BJ (cell line): ENCODE data around the gene GABPB1. TPM values are rescaled to one million over a fixed set of nuclear protein-coding genes. Genes with fewer than 3 reads are reported as not detected.

Source experiments
- CTCF ChIA-PET: fragments of 350-600 bp; formaldehyde crosslinking; extraction: SDS; loops from one replicate; lab custom pipeline; 2021; ENCODE audit warnings: antibody characterized with exemption, inconsistent platforms; lab: Yijun Ruan, JAX
- POLR2A ChIA-PET: fragments of 300-600 bp; sonication (Branson Sonifier 250); formaldehyde crosslinking; extraction: SDS; loops from one replicate; lab custom pipeline; 2021; ENCODE audit warnings: antibody characterized with exemption; lab: Charles Lee
- DNase-seq: peaks from one replicate; pipeline ENCODE4 v3.0.0-alpha.2; 2011; ENCODE audit warnings: low read depth
- H3K27me3 ChIP-seq: 2 replicates; pipeline ENCODE4 v1.6.0; 2011; ENCODE audit warnings: low read length; ENCODE audit not compliant: control insufficient read depth, insufficient read depth
- H3K36me3 ChIP-seq: 2 replicates; pipeline ENCODE4 v1.5.1; 2011; ENCODE audit warnings: low read length; ENCODE audit not compliant: control insufficient read depth, insufficient read depth
- H3K4me3 ChIP-seq: 2 replicates; pipeline ENCODE4 v1.5.1; 2011; ENCODE audit warnings: low read depth, mild to moderate bottlenecking, control low read depth, low read length
- polyA plus RNA-seq: library from polyadenylated mRNA; depleted of rRNA; stranded (reverse); fragments of >200 nt; gene quantifications from 2 replicates; pipeline ENCODE4 v1.2.3, GENCODE V29; 2011
- TF ChIP-seq, protein P1 (sequence below): IDR thresholded peaks from 2 replicates; pipeline ENCODE4 v1.5.1; 2011; ENCODE audit warnings: low read depth, mild to moderate bottlenecking, control low read depth, inconsistent platforms, low read length, moderate library complexity; ENCODE audit not compliant: insufficient read depth

The GABPB1 gene
- polyA plus RNA-seq, 1 experiment = 17.1 TPM

DNA sequence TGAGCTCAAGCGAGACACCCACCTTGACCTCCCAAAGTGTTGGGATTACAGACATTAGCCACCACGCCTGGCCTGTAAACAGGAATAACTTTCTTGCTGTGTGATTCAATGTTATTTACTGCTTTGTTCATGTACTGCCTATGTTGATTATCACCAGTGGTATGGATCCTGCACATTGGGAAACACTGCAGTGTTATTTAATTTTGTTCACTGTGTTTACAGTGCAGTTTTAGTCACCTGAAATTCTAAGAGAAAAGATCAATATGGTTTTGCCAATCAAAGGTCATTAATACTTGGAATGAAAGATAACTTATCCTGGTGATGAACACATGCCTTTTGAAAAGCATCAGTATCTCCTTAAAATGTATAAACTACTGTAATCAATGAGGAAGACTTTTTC lies 8.6 kb upstream of the GABPB1 start:
- TF ChIP-seq, protein P1, sequence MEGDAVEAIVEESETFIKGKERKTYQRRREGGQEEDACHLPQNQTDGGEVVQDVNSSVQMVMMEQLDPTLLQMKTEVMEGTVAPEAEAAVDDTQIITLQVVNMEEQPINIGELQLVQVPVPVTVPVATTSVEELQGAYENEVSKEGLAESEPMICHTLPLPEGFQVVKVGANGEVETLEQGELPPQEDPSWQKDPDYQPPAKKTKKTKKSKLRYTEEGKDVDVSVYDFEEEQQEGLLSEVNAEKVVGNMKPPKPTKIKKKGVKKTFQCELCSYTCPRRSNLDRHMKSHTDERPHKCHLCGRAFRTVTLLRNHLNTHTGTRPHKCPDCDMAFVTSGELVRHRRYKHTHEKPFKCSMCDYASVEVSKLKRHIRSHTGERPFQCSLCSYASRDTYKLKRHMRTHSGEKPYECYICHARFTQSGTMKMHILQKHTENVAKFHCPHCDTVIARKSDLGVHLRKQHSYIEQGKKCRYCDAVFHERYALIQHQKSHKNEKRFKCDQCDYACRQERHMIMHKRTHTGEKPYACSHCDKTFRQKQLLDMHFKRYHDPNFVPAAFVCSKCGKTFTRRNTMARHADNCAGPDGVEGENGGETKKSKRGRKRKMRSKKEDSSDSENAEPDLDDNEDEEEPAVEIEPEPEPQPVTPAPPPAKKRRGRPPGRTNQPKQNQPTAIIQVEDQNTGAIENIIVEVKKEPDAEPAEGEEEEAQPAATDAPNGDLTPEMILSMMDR = no peak
- no peak for DNase-seq
- CTCF ChIA-PET = no interaction called here
- no peak overlapping the region for H3K4me3 ChIP-seq
- H3K36me3 ChIP-seq = peaks cover 2% of the 10 kb centered on the region; the same call in 1 of the 2 replicates
- POLR2A ChIA-PET = no interaction called here
- H3K27me3 ChIP-seq = no peaks in the 10 kb centered on the region

GRCh38 chr15:50361756-50362155 lies 6.8 kb upstream of the GABPB1 start:
- ChIA-PET POLR2A (no interaction called here), CTCF (no interaction called here)
- Histone ChIP-seq H3K36me3 (peaks cover 2% of the 10 kb centered on the region; the same call in 1 of the 2 replicates), H3K27me3 (no peaks in the 10 kb centered on the region), H3K4me3 (no peak overlapping the region)
- DNase-seq = no peak
- TF ChIP-seq, protein P1 = no peak

- ChIA-PET CTCF (interaction anchor here (0.6 to 0.9 kb wide), 4 partner anchors 25 to 973 kb away, joined by 3 to 6 read pairs (median 3); no protein-coding TSS in a partner anchor), POLR2A (no interaction called here)
- H3K4me3 ChIP-seq = no peak overlapping the region
- H3K36me3 ChIP-seq = peaks cover 2% of the 10 kb centered on the region; the same call in 1 of the 2 replicates
- no peaks in the 10 kb centered on the region for H3K27me3 ChIP-seq
- DNase-seq = no peak
- TF ChIP-seq, protein P1 = peak; percentile 55
Observed at GRCh38 chr15:50358845-50359244, 3.8 kb upstream of the GABPB1 start.

DNA sequence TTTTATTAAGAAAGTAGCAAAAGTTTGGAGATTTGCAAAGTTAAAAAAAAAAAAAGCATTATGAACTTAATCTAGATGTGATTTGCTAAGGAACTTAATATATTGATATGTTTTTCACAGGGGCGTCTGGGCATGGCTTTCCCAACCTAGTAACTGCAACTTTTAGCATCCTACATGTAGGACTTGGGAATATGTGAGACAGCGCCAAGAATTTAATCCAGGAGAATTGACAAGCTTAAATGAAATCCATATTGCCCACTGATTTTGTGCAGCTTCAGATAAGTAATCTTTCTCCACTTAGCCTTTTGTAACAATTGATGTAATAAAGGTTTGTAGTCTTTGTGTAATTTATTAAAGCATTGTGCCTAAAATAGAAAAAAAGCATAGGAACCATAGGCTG lies 982 bp upstream of the GABPB1 start:
- Histone ChIP-seq H3K27me3 (no peaks in the 10 kb centered on the region), H3K36me3 (peaks cover 2% of the 10 kb centered on the region; the same call in 1 of the 2 replicates), H3K4me3 (peak overlapping the region; percentile 88)
- CTCF ChIA-PET = no interaction called here
- TF ChIP-seq, protein P1 = no peak
- no peak for DNase-seq
- POLR2A ChIA-PET = interaction anchor here (0.7 kb wide), 1 partner anchor 59 kb away, joined by 3 read pairs; no protein-coding TSS in a partner anchor

DNA sequence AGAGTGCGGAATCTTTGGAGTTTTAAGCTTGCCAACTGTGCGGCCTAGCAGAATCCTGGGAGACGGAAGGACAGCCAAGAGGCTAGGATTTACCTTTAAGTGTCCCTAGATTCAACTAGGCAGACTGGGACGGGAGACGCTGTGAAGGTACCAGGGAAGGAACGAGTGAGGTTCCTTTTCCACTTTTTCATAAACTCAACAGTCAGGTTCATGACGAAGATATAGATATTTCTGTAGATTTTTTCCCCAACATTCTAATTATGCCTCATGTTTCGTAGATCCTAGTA lies 564 bp upstream of the GABPB1 start:
- peaks cover 2% of the 10 kb centered on the region; the same call in 1 of the 2 replicates for H3K36me3 ChIP-seq
- TF ChIP-seq, protein P1 = no peak
- DNase-seq = no peak
- H3K27me3 ChIP-seq = no peaks in the 10 kb centered on the region
- H3K4me3 ChIP-seq = peak overlapping the region; percentile 88
- ChIA-PET POLR2A (interaction anchor here (0.6 to 0.7 kb wide), 2 partner anchors 60 to 501 kb away, joined by 3 to 4 read pairs; no protein-coding TSS in a partner anchor), CTCF (interaction anchor here (0.6 kb wide), 1 partner anchor 552 kb away, joined by 3 read pairs; no protein-coding TSS in a partner anchor)
